GM12873 (cell line): ENCODE data around the gene TSHZ3.

Source experiments
- TF ChIP-seq, protein P1 (sequence below): IDR thresholded peaks from 2 replicates; pipeline ENCODE4 v1.5.1; 2012; ENCODE audit warnings: low read depth, mild to moderate bottlenecking, moderate library complexity, low read length, control low read depth; ENCODE audit not compliant: insufficient read depth; ENCODE audit errors: missing control alignments

TSHZ3 gene

DNA sequence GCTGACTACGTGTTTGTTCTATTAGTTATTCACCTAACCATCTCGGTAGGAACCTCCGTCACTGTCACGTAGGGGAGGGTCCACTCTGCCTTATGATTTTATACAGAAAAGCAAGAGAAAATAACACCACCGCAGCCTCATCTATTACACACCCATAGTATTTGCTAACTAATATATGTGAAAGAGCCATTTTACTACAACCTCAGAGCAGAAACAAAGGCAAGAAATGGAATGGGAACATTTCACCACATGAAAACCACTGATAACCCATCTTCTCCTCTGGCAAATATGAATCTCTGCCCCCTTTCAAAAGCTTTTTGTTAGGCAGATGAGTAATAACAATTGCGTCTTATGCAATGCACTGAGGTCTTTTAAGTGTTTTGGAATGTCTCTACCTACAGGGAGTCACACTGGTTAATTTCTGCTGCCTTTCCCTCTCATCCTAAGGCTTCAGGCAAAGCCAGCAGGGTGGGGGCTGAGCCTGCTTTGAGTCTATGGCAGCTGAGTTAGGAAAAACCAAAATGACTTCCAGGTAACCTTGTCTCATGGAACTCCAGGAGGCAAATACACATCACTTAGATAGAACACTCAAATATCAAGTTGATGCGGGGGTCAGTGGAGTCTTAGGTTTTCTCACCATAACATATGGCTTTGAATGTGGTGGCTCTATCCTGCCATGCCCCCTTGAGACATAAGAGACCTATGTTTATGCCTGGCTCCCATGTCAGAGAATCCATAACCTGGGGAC lies 15.0 kb downstream of the TSHZ3 start:
- TF ChIP-seq, protein P1, sequence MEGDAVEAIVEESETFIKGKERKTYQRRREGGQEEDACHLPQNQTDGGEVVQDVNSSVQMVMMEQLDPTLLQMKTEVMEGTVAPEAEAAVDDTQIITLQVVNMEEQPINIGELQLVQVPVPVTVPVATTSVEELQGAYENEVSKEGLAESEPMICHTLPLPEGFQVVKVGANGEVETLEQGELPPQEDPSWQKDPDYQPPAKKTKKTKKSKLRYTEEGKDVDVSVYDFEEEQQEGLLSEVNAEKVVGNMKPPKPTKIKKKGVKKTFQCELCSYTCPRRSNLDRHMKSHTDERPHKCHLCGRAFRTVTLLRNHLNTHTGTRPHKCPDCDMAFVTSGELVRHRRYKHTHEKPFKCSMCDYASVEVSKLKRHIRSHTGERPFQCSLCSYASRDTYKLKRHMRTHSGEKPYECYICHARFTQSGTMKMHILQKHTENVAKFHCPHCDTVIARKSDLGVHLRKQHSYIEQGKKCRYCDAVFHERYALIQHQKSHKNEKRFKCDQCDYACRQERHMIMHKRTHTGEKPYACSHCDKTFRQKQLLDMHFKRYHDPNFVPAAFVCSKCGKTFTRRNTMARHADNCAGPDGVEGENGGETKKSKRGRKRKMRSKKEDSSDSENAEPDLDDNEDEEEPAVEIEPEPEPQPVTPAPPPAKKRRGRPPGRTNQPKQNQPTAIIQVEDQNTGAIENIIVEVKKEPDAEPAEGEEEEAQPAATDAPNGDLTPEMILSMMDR = no peak

GRCh38 chr19:31332096-31332495 lies 17.1 kb downstream of the TSHZ3 start:
- TF ChIP-seq, protein P1 = no peak

DNA sequence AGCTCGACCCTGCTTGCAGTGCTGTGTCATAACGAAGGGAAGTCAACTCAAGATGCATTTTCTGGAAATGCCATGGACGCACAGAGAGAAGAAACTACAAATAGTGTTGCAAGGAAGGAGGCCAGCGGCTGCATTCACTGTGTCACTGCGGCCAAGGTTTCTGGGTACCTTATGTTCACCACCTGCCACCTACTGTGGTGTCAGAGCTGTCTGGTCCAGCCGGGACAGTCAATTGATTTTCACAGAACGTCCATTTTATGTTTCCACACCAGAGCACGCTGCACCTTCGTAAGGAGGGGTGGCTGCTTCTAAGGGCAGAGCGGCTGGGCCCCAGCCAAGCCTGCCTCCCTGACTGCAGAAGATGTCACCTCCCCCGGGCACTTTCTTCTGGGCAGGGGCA lies 17.7 kb downstream of the TSHZ3 start:
- TF ChIP-seq, protein P1 = no peak

DNA sequence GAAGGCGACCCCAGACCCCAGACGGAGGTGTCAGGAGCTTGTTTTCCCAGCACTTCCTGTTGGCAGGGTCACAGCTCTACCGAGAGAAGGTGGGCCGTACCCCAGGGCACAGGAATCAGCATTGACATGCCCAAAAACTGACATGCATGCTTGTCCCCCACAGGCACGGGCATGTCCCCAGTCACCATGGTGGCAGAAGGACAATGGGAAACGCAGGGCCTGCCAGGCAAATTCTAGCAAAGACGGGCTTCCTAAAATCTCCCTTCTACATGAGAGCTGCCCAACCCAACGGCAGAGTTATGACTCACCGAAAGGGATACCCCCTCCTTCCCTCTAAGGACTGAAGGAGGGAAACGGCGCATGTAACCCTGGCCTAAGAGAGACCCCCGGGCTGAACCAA lies 18.5 kb downstream of the TSHZ3 start:
- TF ChIP-seq, protein P1 = no peak

GRCh38 chr19:31330237-31330636 lies 19.0 kb downstream of the TSHZ3 start:
- TF ChIP-seq, protein P1 = no peak

DNA sequence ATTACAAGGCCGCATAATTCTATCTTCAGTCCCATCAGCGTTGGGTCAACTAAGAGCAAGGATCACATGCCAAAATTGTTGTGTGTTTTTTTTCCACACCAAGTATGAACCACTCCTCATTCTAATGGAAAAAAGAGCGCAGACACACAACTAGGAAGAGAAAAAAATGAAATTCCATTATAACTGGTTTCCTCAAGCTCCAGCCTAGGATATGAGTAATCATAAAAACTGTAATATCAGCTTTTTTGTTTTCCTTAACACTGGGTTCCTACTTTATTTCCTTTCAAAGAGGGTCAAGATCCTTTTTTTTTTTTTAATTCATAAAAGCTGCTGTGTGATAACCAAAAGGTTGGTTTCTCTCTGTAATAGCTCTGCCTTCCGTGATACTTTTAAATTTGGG lies 19.4 kb downstream of the TSHZ3 start:
- TF ChIP-seq, protein P1 = no peak

DNA sequence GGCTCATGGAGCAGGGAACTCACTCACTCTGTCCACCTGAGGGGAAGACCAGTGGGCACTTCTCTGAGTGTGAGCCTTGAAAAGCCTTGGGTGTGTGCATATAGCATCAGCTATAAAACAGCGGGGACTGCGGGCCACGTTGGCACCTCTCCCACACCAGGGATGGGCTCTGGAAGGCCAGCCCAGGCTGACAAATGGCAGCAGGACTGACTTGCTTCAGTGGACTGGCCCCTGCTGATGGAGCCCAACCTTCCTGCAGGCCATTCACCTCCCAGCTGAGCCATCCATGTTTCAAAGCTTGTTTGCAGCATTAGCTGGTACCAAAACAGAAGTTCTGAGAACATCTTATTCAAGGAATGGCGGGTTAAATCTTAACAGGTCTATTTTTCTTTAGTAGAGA lies 21.0 kb downstream of the TSHZ3 start:
- TF ChIP-seq, protein P1 = no peak
